Muscle layer of duodenum (tissue), 2 donors: ENCODE data around the gene HDAC9.

ENCODE experiments used
- H3K27ac ChIP-seq: one replicate; pipeline ENCODE4 v1.7.0; 2013; ENCODE audit warnings: mild to moderate bottlenecking, low read length
- H3K27me3 ChIP-seq: one replicate; pipeline ENCODE4 v1.7.0; 2013; ENCODE audit warnings: low read depth, mild to moderate bottlenecking, control low read depth, low read length
- H3K36me3 ChIP-seq, 2 donors: one replicate each; pipeline ENCODE4 v1.7.0; 2013; ENCODE audit warnings: low read length in 2 of 2, control low read depth in 1 of 2, mild to moderate bottlenecking in 1 of 2; ENCODE audit not compliant: insufficient read depth in 2 of 2, control insufficient read depth in 1 of 2
- H3K4me1 ChIP-seq, 2 donors: one replicate each; pipeline ENCODE4 v1.7.0; 2013; ENCODE audit warnings: low read length in 2 of 2, mild to moderate bottlenecking in 2 of 2, control low read depth in 1 of 2, moderate library complexity in 1 of 2; ENCODE audit not compliant: insufficient read depth in 2 of 2, control insufficient read depth in 1 of 2
- H3K4me3 ChIP-seq, 2 donors: one replicate each; pipeline ENCODE4 v1.7.0; 2013; ENCODE audit warnings: low read length in 2 of 2, low read depth in 1 of 2, mild to moderate bottlenecking in 1 of 2
- H3K9me3 ChIP-seq, 2 donors: one replicate each; pipeline ENCODE4 v1.7.0; 2013; ENCODE audit warnings: low read length in 2 of 2, control low read depth in 1 of 2, mild to moderate bottlenecking in 1 of 2; ENCODE audit not compliant: control insufficient read depth in 1 of 2
- donor health status: healthy.

Gene HDAC9

GRCh38 chr7:18861514-18862118 lies 366.1 kb downstream of the HDAC9 start:
- H3K36me3 ChIP-seq, result no peaks in the 10 kb centered on the region
- no peaks in the 10 kb centered on the region for H3K9me3 ChIP-seq
- H3K4me3 ChIP-seq, result no peak overlapping the region
- no peaks in the 10 kb centered on the region for H3K4me1 ChIP-seq
- H3K27me3 ChIP-seq, result no peaks in the 10 kb centered on the region
- H3K27ac ChIP-seq, result no peak overlapping the region

- no peak overlapping the region for H3K27ac ChIP-seq
- no peaks in the 10 kb centered on the region for H3K4me1 ChIP-seq
- H3K4me3 ChIP-seq, result no peak overlapping the region
- no peaks in the 10 kb centered on the region for H3K9me3 ChIP-seq
- H3K27me3 ChIP-seq, result no peaks in the 10 kb centered on the region
- no peaks in the 10 kb centered on the region for H3K36me3 ChIP-seq
Observed at GRCh38 chr7:18864967-18865366, 369.4 kb downstream of the HDAC9 start.

GRCh38 chr7:18866359-18867036 lies 370.9 kb downstream of the HDAC9 start:
- Histone ChIP-seq H3K27me3 (no peaks in the 10 kb centered on the region), H3K27ac (no peak overlapping the region), H3K9me3 (no peaks in the 10 kb centered on the region), H3K4me1 (no peaks in the 10 kb centered on the region), H3K4me3 (no peak overlapping the region), H3K36me3 (no peaks in the 10 kb centered on the region)

GRCh38 chr7:18872344-18872743 lies 376.8 kb downstream of the HDAC9 start:
- H3K27ac ChIP-seq, result no peak overlapping the region
- H3K9me3 ChIP-seq, result no peaks in the 10 kb centered on the region
- no peaks in the 10 kb centered on the region for H3K27me3 ChIP-seq
- no peaks in the 10 kb centered on the region for H3K36me3 ChIP-seq
- H3K4me1 ChIP-seq, result no peaks in the 10 kb centered on the region
- no peak overlapping the region for H3K4me3 ChIP-seq

GRCh38 chr7:18873734-18874336 lies 378.3 kb downstream of the HDAC9 start:
- H3K36me3 ChIP-seq, result no peaks in the 10 kb centered on the region
- no peaks in the 10 kb centered on the region for H3K27me3 ChIP-seq
- no peaks in the 10 kb centered on the region for H3K9me3 ChIP-seq
- H3K27ac ChIP-seq, result no peak overlapping the region
- H3K4me3 ChIP-seq, result no peak overlapping the region
- H3K4me1 ChIP-seq, result no peaks in the 10 kb centered on the region

- Histone ChIP-seq H3K9me3 (no peaks in the 10 kb centered on the region), H3K27ac (no peak overlapping the region), H3K4me3 (no peak overlapping the region), H3K4me1 (no peaks in the 10 kb centered on the region), H3K27me3 (no peaks in the 10 kb centered on the region), H3K36me3 (no peaks in the 10 kb centered on the region)
Observed at GRCh38 chr7:18874880-18875279, 379.3 kb downstream of the HDAC9 start.

- no peaks in the 10 kb centered on the region for H3K4me1 ChIP-seq
- no peaks in the 10 kb centered on the region for H3K27me3 ChIP-seq
- H3K36me3 ChIP-seq, result no peaks in the 10 kb centered on the region
- H3K27ac ChIP-seq, result no peak overlapping the region
- H3K9me3 ChIP-seq, result no peaks in the 10 kb centered on the region
- no peak overlapping the region for H3K4me3 ChIP-seq
Observed at GRCh38 chr7:18877874-18878273, 382.3 kb downstream of the HDAC9 start.

GRCh38 chr7:18886832-18887231 lies 391.3 kb downstream of the HDAC9 start:
- H3K27ac ChIP-seq, result no peak overlapping the region
- no peaks in the 10 kb centered on the region for H3K36me3 ChIP-seq
- H3K4me1 ChIP-seq, result peaks cover 0 to 6% of the 10 kb centered on the region in 2 donors
- H3K27me3 ChIP-seq, result no peaks in the 10 kb centered on the region
- no peaks in the 10 kb centered on the region for H3K9me3 ChIP-seq
- no peak overlapping the region for H3K4me3 ChIP-seq

- no peak overlapping the region for H3K4me3 ChIP-seq
- no peaks in the 10 kb centered on the region for H3K9me3 ChIP-seq
- no peaks in the 10 kb centered on the region for H3K36me3 ChIP-seq
- no peaks in the 10 kb centered on the region for H3K27me3 ChIP-seq
- H3K27ac ChIP-seq, result no peak overlapping the region
- H3K4me1 ChIP-seq, result peaks cover 0 to 6% of the 10 kb centered on the region in 2 donors
Observed at GRCh38 chr7:18889436-18889835, 393.9 kb downstream of the HDAC9 start.

- H3K9me3 ChIP-seq, result no peaks in the 10 kb centered on the region
- H3K36me3 ChIP-seq, result no peaks in the 10 kb centered on the region
- H3K27ac ChIP-seq, result no peak overlapping the region
- H3K4me3 ChIP-seq, result no peak overlapping the region
- peaks cover 0 to 6% of the 10 kb centered on the region in 2 donors for H3K4me1 ChIP-seq
- no peaks in the 10 kb centered on the region for H3K27me3 ChIP-seq
Observed at GRCh38 chr7:18890134-18890533, 394.6 kb downstream of the HDAC9 start.

GRCh38 chr7:18890885-18891621 lies 395.5 kb downstream of the HDAC9 start:
- H3K27me3 ChIP-seq, result no peaks in the 10 kb centered on the region
- H3K9me3 ChIP-seq, result no peaks in the 10 kb centered on the region
- no peaks in the 10 kb centered on the region for H3K36me3 ChIP-seq
- H3K4me1 ChIP-seq, result peaks cover 0 to 6% of the 10 kb centered on the region in 2 donors
- no peak overlapping the region for H3K4me3 ChIP-seq
- no peak overlapping the region for H3K27ac ChIP-seq
